ELF-1 (cell line): ENCODE measurements around the gene NREP.

Experiments
- DNase-seq: peaks from one replicate; pipeline ENCODE4 v3.0.0-alpha.2; 2016; ENCODE audit warnings: low read depth, low spot score

NREP gene

DNA sequence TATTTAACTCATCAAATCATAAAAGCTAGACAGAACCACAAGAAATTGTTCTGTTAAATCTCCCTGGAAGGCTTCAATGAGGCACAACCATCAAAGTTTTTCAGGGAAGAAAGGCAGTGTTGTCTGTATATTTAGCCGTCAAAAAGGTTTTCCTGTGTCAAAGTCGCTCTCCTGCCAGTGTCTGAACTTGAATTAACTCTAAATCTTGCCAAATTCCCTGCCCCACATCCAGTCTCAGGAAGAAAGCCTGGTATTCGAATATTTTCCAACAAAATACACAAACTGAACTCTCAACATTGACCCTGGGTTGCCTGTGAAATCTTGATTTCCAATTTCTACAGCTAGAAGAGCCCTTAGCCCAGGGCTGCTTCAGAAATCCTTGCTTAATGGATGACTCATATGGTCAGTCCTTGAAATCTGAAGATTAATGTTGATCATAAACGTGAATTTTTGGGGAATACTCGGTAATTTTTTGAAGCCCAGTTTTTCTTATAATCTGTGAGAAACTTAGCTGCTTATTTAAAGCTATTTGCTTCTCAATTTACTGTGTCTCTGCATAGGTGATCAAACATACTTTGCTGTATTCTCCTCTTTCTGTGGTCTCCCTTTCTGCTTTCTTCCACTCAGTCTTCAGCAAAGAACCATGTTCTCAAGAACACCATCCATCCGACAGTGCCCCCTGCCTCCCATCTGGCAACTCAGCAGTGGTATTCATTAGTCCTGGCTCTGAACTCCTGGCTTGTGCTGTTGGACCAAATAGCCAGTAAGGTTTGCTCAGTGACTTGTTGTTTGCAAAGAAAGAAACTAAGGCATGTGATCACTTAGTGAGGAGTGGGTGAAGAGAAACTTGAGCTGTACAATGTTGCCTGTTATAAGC lies 58.9 kb downstream of the NREP start:
- peak; percentile 47 for DNase-seq

DNA sequence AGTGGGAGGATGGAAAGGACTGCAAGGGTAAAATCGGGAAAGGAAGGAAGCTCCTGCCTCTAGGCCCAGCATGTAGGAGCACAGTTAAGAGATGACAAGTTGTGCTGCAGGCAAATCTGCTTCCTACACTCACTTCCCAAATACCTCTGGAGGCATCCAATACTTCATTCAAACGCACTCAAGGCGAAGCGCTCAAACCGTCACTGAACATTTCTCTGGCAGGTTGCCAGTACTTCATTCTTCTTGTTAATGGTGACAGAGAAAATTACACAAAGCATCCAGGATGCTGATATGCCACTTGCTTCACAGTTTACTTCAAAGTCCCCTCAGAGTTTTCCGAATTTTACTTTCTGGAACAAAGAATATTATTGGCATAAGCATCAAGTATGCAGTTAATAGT lies 59.8 kb downstream of the NREP start:
- no peak for DNase-seq

DNA sequence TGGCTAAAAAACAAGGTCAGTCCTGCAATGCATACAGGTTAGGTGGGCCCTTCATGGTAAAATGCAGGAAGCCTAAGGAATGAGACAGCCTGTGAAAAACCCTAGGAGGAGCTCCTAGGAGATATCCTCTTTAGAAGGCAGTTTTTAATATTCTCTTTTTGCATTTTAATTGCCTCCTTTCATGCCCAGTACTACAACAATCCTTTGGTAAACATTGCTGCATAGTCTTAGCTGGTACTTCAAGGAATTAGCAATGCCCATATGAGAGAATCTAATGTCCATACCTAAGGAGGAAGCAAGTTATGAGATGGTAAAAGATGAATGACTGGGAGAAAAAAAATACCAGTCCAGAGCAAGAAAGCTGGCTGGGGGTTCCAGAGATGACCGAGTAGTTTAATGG lies 61.0 kb downstream of the NREP start:
- no peak for DNase-seq

DNA sequence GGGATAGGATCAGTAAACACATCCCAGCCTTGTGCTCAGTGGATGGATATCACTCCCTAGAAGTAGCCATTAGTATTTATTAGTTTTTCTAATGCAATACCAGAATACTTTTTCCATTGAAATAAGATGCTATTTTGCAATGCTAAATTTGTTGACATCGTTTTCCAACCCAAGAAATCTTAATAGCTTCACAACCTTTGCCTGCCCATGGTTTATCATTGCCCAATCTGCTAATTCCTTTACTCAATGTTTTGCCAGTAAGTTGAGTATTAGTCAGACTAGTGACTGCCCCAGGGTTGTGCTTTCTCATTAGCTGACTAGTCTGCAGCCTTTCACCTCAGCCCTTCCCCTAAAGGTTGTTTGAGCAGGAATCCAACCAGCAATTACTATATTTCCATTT lies 62.9 kb downstream of the NREP start:
- no peak for DNase-seq

DNA sequence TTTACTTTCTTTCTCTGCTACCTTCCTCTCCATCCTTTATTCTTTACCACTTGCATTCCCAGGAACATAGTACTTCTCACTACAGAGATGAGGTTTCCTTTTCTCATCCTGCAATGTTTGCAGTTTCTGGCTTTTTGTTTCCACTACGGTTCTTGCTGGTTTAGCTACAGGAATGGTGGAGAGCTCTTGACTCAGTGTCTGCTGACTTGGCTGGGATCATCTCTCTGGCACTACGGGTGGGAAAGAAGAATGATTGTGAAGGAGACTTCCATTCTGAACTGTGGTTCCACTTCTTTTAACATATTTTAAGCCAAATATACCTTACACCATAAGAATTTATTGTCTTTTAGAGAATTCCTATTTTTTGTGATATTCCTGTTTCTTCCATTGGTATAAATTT lies 65.1 kb downstream of the NREP start:
- no peak for DNase-seq

DNA sequence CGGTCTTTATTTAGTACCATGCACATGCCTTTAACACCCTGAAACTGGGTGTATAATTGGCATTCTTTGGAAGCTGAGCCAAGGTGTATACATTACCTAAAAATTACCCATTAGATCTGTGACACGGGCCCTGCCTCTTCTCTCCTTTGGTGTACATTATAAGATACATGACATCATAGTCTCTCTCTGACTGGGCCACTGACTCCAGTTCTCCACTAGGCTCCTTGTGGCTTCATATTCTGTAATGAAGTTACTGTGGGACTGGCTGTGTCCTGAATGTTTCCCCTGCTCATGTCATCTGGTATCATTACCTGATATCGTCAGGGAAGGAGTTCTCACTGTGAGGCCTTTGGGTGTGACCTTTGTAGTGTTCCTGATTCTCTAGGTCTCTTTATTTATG lies 65.5 kb downstream of the NREP start:
- no peak for DNase-seq

DNA sequence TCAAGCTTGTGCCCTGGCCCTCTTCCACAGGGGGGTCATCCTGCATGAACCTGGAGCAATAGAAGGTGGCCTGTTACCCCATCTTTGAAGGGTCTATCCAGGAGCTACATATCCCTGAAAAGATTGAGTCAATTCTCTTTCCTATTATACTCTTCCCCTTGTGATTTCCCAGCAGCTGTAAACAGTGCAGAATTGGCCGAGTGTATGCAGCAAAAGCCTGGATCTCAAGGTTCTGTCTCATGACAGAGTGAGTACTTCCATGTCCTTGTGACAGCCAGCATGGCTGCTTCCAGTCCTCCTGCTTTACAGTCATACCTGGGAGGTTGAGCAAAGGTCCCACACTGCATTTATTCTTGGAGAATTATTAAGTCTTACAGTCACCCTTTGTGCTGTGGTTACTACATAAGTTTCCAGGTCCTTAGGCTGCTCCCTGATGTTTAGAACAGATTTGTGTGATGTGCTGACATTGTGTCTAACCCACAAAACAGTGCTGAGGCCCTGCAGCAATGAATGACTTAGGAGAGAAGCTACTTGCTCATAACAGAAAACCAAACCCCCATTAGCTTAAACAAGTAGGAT lies 67.5 kb downstream of the NREP start:
- DNase-seq, result no peak

DNA sequence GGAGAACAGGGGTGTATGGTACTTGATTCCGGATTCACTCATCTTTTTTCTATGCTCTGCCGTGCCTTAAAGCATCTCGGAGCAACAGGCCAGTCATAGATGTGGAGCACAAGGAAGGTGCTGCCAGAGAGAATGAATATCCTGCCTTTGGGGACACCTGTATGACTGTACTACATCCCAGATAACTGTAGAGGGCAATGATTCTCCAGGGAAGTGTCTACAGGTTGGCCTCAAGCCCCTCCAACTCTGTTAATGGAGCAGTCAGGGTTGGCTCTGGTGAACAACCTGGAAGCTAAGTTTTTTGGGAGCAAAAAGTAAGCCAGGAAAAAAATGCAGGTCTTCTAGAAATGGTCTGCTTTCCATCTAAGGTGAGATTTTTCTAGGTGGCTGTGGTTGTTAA lies 71.0 kb downstream of the NREP start:
- DNase-seq, result no peak

DNA sequence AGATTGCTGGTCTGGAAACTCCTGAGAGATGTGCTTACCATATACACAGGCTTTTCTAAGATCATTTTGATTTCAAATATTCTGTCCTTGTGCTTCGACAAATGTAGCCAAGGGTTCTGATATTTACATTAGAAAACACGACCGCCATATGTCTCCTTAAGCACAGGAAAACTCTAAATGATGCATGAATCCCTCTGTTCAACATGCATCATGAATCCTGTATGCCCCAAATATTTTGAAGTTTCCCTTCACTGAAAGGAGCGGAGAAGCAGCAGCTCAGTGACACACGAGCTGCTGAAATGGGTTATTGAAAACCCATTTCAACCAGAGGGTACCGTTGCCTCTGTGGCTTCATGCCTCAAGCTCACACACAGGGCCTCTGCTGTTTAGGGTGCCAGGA lies 74.4 kb downstream of the NREP start:
- DNase-seq, result no peak

DNA sequence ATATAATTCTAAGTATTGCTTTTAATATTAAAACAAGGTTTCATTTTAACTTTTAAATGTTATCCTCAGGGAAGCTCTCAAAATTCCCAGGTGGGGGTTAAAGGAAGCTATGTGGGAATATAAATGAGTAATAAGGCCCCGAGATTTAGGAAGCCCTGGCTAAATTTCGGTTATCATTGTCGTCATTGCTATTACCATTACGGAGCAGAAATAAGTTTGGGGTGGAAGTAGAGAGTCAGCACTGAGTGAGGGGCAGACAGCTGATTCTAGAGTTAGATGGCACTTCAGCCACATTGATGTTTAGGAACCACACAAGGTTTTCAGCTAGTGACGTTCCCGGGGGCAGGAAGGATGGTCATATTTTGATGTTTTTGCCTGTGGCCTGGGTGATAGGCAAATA lies 74.9 kb downstream of the NREP start:
- no peak for DNase-seq

DNA sequence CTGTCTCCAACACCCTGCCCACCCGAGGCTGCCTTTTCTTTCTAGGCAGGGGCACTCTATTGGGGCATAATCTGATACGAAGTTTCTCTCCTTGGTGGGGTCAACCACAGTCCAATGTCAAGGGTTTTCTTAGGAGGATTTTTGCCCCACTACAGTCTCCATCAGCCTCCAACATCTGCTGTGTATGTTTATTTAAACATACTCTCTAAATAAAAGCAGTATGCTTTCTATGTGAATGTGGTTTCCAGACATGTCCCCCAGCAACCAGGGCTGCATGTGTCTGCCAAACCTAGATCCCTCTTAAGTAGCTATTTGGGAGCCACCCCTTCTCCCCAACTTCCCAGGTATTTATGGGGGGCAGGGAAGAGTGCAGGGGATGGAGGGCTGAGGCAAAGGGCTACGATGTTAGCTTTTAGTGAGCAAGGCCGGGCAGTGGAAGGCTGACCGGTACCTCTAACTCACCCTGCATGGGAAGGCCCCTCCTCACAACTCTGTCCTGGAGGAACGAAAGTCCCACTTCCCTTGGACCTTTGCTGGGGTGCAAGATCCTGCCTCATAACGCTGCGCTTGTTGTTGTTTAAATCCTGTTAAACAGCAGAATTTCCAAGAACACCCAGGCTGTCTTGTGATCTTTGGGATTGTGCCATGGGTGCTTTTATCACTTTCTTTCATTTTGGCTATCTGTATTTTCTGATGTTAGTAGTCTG lies 75.4 kb downstream of the NREP start:
- no peak for DNase-seq

DNA sequence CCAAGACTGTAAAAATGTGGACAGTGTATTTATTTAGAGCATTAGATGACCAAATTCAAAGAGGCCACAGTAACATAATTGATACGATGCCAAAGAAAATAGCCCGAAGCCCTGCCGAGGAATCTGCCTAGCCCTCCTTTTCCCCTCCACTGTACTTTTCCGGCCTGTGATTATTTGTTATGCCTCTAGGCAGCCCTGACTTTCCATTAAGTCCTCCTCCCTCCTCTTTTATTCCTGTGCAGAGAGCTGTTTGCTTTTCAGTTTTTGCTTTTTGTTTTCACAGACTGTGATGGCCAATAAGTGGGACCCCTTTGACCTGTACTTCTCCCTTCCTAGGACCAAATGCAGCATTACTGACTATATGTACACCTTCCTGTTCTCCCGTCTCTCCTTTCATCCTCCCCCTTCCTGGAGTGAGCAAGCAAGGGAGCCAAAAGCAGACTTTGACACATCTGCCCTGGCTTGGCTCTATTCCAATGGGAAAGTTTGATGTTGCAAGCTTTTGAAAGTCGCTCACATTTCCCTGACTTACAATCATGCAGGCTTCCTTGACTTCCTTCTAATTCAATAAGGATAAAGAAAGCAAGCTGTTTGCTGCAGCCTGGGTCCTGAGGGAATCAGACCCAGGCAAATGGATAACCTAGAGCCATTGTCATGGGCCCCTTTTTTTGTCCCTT lies 76.1 kb downstream of the NREP start:
- DNase-seq, result peak; percentile 32

DNA sequence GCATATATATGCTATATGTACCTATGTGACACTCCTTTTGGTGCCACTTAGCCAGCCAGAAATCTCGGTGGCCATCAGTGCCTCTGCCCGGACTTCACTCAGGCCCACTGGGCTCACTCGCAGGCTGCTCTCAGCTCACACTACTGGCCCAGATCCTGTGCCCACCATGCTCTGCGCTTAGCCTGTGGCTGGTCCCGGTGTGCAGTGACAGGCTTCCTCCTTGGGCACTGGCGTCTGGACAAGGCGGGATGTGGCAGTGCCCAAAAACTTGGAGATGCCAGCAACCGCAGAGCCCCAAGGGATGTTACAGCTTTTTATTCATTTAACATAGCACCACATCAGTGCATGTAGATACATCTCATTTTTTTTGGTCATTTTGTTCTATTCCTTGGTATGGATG lies 77.4 kb downstream of the NREP start:
- no peak for DNase-seq
